KOPT-K1 (cell line): Measurements from ENCODE around the gene CKM.
"Not testable (repeated sequence)": the region's sequence is repeated elsewhere in the genome, so short reads cannot be mapped to it uniquely, and the experiment has no call there.

Source experiments
- H3K27ac ChIP-seq: fragments of 200-600 bp; sonication (generic); 2 replicates; pipeline ENCODE4 v1.5.1; 2016; ENCODE audit warnings: antibody characterized with exemption, mild to moderate bottlenecking, low read depth, low read length; ENCODE audit not compliant: poor library complexity, severe bottlenecking
- H3K36me3 ChIP-seq: fragments of 200-600 bp; sonication (generic); 2 replicates; pipeline ENCODE4 v1.5.1; 2017; ENCODE audit warnings: antibody characterized with exemption, mild to moderate bottlenecking, low read length, moderate library complexity; ENCODE audit not compliant: insufficient read depth
- H3K9me3 ChIP-seq: fragments of 200-600 bp; sonication (generic); 2 replicates; pipeline ENCODE4 v1.5.1; 2017; ENCODE audit warnings: antibody characterized with exemption, low read length, mild to moderate bottlenecking; ENCODE audit not compliant: insufficient read depth, poor library complexity, severe bottlenecking

The CKM gene

DNA sequence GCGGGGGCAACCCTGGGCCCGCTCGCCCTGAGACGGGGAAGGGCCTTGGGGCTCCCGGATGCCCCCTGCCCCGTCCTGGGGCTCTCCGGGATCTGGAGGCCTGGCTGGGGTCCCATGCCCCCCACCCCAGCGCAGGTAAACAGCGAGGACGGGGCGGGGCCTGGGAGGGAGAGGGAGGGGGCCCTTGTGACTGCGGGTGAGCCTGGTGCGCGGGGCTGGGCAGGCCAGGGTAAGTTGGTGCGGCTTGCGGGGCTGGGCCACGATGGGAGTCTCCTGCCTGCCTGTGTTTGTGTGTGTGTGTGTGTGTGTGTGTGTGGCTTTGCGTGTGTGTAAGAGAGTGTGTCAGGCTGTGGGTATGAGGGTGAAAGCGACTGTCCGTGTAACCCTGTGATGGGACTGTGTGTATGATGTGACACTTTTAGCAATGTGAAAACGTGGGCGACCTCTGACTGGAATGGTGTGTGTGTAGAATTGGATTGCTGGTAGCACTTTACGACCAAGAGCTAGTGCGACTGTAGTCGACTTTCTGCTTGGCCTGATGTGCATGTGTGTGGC is 18.3 kb upstream of the CKM start:
- H3K9me3 ChIP-seq: no peaks in the 10 kb centered on the region
- no peaks in the 10 kb centered on the region for H3K36me3 ChIP-seq
- H3K27ac ChIP-seq: no peak overlapping the region

DNA sequence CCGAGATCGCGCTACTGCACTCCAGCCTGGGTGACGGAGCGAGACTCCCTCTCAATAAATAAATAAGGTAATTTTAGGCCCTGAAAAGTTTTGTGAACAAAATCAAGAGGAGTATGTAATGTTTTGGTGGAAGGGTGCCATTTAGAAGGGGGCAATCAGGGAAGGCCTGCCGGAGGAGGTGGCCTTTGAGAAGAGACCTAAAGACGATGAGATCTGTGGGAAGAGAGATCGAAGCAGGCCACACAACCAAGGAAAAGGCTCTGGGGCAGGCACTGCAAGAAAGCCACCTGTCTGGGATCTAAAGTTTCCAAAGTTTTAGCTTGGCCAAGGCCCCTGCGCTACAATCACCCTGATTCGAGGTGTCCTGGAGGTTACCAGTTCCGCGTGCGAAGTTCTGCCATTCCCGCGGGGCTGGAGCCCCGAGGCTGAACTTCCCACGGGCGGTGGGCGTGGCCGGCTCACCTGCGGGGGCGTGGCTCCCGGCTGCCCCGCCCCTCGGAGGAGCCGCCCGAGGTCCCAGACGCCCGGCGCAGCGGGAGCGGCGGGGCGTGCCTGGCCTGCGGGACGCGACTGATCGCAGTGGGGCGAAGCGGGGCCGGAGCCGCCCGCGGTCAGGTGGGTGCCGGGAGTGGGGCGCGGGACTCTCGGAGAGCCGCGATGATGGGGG is 17.7 kb upstream of the CKM start, which contains the start of gene KLC3:
Gene KLC3 (plus strand): TSS at position 519 of the 667 bp plus-strand sequence. CDS start 4,792 bp downstream, outside the sequence.
- no peak within 1 kb of the TSS for H3K27ac ChIP-seq
- no peaks in the 10 kb centered on the region for H3K36me3 ChIP-seq
- no peaks in the 10 kb centered on the region for H3K9me3 ChIP-seq

DNA sequence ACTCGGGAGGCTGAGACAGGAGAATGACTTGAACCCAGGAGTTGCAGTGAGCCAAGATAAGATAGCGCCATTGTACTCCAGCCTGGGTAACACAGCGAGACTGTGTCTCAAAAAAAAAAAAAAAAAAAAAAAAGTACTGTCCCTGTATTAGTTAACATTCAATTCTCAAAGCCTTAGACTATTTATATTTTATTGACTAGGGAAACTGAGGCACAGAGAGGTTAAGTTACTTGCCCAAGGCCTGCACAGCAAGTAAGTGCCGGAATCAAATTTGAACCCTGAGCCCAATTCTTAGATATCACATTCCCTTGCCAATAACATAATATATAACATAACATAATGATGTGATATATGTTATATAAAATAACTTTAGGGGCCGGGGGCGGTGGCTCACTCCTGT is 17.0 kb upstream of the CKM start:
- Histone ChIP-seq H3K9me3 (no peaks in the 10 kb centered on the region), H3K27ac (no peak overlapping the region), H3K36me3 (no peaks in the 10 kb centered on the region)

DNA sequence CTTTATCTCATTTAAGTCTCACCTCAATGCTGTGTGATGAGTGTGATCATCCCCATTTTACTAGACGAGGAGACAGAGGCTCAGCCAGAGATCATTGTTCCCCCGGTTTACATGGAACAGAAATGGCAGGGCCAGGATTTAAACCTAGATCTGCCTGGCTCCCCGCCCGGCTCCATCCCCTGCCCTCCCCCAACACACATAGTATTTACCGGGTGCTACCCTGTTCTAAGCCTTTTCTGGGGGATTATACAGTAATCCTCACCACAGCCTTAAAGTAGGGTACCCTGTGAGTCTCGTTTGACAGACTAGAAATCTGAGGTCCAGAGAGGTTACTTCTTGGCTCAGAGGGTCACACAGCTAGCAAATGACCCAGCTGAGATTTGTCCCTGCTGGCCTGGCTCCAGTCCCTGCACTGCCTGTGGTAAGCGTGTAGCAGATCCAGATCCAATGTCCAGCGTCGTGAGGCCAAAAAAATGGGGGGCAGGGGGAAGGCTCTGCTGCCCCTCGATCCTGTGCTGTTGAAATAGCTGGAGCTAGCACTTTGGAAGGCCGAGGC is 14.1 kb upstream of the CKM start:
- Histone ChIP-seq H3K36me3 (no peaks in the 10 kb centered on the region), H3K27ac (no peak overlapping the region), H3K9me3 (no peaks in the 10 kb centered on the region)

DNA sequence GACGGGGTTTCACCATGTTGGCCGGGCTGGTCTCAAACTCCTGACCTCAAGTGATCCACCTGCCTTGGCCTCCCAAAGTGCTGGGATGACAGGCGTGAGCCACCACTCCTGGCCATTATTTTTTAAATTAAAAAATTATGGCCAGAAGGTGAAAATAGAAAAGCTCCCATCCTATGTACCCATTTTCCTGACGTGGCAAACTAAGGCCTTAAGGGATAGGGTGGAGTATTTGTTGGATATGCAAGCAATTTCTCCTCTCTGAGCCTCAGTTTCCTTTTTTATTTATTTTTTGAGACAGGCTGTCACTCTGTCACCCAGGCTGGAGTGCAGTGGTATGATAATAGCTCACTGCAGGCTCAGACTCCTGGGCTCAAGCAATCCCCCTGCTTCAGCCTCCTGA is 12.2 kb upstream of the CKM start:
- not testable (repeated sequence) for H3K9me3 ChIP-seq, H3K27ac ChIP-seq, H3K36me3 ChIP-seq

DNA sequence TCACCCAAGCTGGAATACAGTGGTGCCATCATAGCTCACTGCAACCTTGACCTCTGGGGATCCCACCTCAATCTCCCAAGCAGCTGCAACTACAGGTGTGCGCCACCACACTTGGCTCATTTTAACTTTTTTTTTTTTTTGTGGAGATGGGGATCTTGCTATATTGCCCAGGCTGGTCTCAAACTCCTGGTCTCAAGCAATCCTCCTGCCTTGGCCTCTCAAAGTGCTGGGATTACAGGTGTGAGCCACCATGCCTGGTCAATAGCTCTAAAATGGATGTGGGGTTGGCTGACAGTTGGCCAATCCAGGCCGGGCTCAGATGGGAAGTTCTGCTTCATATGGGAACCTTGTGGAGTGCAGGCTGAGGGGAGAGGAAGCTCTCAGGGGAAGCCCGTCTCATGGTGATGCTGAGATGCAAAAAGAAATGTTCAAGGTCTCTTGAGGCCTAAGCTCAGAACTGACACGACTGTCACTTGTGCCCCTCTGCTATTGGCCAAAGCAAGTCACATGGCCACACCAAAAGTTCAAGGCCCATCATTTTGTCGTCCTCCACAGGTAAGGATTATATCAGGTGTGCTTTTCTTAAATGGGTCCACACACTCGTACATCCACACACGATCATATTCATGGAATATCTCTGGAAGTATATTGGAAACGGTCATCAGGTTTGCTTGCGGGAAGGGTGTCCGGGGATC is 11.1 kb upstream of the CKM start:
- no peaks in the 10 kb centered on the region for H3K36me3 ChIP-seq
- H3K27ac ChIP-seq: no peak overlapping the region
- no peaks in the 10 kb centered on the region for H3K9me3 ChIP-seq

DNA sequence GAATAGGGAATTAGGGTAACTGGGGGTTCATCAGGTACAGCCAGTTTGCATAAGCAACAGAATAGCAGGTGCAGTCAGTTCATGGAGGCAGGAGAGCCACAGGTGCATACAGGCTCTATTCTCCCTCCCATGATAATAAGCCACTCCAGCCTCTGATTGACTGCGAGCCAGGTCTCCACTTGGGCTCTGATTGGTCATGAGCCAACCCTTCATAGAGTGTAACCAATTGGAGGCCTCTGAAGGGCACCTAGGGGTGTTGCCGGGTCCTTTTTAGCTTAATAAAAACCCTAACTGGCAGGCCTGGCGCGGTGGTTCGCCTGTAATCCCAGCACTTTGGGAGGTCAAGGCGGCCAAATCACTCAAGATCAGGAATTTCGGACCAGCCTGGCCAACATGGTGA is 8.7 kb upstream of the CKM start:
- H3K9me3 ChIP-seq: no peaks in the 10 kb centered on the region

DNA sequence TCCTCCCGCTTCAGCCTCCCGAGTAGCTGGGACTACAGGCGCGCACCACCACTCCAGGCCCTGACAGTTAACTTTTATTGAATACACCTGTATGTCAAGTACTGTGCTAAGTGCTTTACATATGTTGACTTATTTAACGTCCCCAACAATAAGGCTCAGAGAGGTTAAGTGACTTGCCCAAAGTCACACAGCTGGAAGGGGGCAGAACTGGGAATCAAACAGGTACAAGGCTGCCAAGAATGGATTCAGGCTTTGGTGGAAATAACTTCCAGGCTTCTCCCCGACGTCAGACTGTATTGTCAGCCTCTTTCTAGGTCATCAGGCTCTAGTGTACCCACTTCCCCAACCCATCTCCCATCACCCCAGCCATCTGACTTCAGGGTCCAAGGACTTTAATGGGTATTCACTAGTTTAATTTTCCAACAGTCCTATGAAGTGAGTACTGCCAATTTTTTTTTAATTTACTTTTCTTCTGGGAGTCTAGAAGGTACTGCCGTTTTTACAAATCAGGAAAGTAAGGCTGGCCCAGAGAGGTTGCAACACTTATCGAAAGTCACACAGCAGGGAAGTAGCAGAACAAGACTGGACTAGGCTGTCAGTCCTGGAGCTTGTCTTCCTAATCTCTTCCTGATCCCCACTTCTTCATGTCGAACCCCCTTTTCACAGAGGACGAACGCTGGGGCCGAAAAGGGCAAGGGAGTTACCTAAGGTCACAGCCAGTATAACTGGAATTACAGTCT is 4.9 kb upstream of the CKM start:
- no peaks in the 10 kb centered on the region for H3K9me3 ChIP-seq
- H3K27ac ChIP-seq: no peak overlapping the region
- no peaks in the 10 kb centered on the region for H3K36me3 ChIP-seq

More for the DNA sequence above, 8.7 kb upstream of the CKM start:
- Histone ChIP-seq H3K36me3 (no peaks in the 10 kb centered on the region), H3K27ac (no peak overlapping the region)

DNA sequence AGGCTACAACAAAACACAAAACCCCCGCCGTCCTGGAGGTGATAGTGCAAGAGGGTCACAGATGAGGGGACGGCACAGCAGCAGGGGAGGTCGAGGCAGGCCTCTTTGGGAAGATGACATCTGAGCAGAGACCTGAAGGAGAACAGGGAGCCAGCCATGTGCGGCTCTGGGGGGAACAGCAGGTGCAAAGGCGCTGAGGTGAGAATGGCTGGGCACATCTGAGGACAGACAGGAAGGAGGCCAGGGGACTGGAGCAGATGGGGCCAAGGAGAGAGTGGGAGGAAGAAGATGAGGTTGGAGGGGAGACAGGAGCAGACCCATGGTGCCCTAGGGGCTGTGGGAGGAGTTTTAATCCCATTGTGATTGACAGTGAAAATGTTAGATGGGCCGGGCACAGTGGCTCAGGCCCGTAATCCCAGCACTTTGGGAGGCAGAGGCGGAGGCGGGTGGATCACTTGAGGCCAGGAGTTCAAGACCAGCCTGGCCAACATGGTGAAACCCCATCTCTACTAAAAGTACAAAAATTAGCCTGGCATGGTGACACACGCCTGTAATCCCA is 1.8 kb upstream of the CKM start:
- Histone ChIP-seq H3K27ac (no peak overlapping the region), H3K9me3 (no peaks in the 10 kb centered on the region), H3K36me3 (no peaks in the 10 kb centered on the region)

DNA sequence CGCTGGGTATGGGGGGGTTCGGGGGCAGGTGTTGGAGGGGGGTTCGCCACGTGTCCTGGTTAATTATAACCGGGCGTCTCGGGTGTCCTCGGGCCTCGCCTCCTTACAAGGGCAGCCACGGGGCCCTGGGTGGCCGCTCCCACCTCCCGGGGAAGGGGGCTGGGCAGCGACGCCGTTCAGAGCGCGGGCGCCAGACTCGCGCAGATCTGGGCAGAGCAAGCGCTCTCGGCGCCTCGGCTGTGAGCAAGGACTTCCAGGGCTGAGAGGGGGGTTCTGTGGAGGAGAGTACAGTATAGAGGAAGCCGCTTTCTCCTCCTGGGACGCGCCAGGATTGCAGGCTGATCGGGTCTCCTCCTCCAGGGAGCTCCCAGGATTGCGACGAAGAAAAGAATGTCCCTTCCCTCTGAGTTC is 1.0 kb upstream of the CKM start:
- Histone ChIP-seq H3K36me3 (no peaks in the 10 kb centered on the region), H3K9me3 (no peaks in the 10 kb centered on the region), H3K27ac (no peak overlapping the region)

DNA sequence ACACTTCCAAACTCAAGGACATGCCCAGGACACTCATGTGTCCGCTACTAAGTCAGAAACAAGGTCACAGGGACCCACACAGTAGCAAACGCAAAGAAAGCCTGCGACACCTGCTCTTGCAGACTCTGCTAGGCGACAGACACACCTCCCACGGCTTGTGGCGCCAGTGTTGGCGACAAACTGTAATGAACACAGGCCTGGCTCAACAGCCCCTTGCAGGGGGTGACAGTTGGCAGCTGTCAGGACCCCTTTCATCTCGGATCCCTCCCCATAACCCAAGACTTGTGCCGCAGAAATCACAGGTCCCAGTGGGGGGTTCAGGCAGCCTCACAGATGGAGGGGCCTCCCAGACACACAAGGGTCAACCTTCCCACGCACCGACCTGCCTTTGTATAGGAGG is 364 bp downstream of the CKM start:
- H3K36me3 ChIP-seq: no peaks in the 10 kb centered on the region
- H3K9me3 ChIP-seq: no peaks in the 10 kb centered on the region
- no peak overlapping the region for H3K27ac ChIP-seq

DNA sequence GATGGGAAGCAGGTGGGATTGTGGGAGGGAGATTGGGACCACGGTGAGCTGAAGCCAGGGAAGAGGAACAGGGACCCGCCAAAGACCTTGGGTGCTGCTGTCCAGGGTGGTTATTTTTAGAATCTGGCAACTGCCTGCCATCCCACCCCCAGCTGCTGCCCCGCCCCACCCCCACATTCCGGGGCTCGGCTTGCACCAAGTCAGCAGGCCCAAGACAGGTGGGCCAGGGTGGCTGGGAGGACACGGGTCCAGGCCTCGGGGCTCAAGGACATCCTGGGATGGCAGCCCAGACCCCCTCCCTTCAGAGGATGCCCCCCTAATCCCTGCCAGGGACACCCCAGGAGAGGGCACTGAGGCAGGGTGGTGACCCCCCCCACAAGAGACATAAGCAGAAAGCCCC is 827 bp downstream of the CKM start:
- no peaks in the 10 kb centered on the region for H3K9me3 ChIP-seq
- no peaks in the 10 kb centered on the region for H3K36me3 ChIP-seq

DNA sequence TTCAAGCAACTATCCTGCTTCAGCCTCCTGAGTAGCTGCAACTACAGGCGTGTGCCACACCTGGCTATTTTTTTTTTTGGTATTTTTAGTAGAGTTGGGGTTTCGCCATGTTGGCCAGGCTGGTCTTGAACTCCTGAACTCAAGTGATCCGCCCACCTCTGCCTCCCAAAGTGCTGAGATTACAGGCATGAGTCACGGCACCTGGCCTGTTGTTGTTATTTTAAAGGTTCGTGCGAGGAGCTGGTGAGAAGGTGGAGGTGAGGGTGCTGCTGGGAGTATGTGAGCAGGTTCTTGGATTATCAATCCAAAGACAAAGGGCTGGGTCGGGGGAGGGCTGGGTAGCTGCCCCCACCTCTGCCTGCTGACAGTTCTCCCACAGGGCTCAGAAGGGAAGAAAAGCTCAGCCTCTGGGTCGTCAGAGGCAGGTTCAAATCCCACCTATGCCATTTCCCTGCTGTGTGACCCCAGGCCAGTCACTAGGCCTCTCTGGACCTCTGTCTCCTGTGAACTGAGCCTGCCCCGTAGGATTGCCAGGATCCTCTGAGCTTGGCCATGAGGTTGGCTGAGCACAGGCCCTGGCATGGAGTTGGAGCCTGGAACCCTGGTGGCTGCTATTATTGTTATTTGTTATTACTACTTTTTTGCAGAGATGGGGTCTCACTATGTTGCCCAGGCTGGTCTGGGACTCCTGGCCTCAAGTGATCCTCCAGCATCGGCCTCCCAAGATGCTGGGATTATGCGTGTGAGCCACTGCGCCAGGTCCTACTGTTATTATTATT is 1.5 kb downstream of the CKM start:
- Histone ChIP-seq H3K36me3 (no peaks in the 10 kb centered on the region), H3K9me3 (no peaks in the 10 kb centered on the region), H3K27ac (no peak overlapping the region)

More for the DNA sequence above, 827 bp downstream of the CKM start:
- no peak overlapping the region for H3K27ac ChIP-seq

DNA sequence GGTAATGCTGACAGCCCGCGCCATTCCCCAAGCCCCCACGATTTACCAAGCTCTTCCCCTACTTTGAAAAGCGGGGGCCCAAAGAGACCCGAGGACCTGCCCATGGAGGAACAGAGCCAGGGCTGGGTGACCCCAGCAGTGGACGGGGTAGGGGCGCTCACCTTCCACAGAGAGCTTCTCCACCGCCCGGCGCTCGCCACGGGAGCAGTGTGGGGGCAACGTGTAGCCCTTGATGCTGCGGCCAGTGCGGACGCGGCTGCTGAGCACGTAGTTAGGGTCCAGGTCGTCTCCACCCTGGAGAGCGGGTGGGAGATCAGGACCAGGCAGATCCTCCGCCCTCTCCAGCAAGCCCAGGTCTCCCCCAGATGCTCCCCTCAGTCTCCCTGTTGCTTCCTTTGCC is 7.4 kb downstream of the CKM start:
- no peaks in the 10 kb centered on the region for H3K36me3 ChIP-seq
- no peak overlapping the region for H3K27ac ChIP-seq
- H3K9me3 ChIP-seq: no peaks in the 10 kb centered on the region
